Thyroid gland (tissue), 4 donors: Measurements from ENCODE around the gene LRRC2.

Experiments used
- CTCF ChIP-seq, 6 experiments: fragments of 200-600 bp in 3 of 6; fragments of 450-650 bp in 3 of 6; sonication (generic) in 3 of 6; IDR thresholded peaks; one replicate each; pipeline ENCODE4 v1.5.1; 2016 to 2019; ENCODE audit warnings: antibody characterized with exemption in 6 of 6, mild to moderate bottlenecking in 2 of 6, inconsistent platforms in 1 of 6, moderate library complexity in 1 of 6
- POLR2A ChIP-seq, 2 donors: fragments of 450-650 bp; IDR thresholded peaks; one replicate each; pipeline ENCODE4 v1.6.1; 2017; ENCODE audit warnings: antibody characterized with exemption in 2 of 2, mild to moderate bottlenecking in 2 of 2, moderate library complexity in 1 of 2

- no peak for TF ChIP-seq CTCF (IDR thresholded peaks at IDR 0.05)
- no peak for TF ChIP-seq POLR2A (IDR thresholded peaks at IDR 0.05)
Measured at GRCh38 chr3:46517784-46518181, 48.3 kb downstream of the LRRC2 start.
